ENCODE measurements around the gene SEZ6. TPM values are rescaled to one million over a fixed set of nuclear protein-coding genes. Genes with fewer than 3 reads are reported as not detected.

Gene SEZ6
- total RNA-seq, 4 donors from 2014 or later = not detected

DNA sequence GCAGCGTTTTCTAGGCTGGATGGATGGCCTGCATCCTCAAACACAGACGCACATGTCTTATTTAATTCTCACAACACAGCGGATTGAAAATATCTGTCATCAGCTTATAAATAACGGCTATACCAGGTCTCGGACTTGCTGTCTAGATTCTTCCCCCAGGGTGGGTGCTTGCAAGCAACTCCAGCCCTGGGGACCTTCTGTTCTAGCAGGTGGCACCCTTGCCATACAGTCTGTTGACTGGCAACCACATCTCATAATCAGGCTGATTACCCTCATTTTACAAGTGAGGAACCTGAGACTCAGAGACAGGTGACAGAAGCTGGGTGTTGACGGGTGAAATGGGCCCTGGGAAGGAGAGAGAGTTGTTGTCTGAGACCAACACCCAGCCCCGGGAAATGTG lies 16.2 kb upstream of the SEZ6 start:
- TF ChIP-seq, protein P1, sequence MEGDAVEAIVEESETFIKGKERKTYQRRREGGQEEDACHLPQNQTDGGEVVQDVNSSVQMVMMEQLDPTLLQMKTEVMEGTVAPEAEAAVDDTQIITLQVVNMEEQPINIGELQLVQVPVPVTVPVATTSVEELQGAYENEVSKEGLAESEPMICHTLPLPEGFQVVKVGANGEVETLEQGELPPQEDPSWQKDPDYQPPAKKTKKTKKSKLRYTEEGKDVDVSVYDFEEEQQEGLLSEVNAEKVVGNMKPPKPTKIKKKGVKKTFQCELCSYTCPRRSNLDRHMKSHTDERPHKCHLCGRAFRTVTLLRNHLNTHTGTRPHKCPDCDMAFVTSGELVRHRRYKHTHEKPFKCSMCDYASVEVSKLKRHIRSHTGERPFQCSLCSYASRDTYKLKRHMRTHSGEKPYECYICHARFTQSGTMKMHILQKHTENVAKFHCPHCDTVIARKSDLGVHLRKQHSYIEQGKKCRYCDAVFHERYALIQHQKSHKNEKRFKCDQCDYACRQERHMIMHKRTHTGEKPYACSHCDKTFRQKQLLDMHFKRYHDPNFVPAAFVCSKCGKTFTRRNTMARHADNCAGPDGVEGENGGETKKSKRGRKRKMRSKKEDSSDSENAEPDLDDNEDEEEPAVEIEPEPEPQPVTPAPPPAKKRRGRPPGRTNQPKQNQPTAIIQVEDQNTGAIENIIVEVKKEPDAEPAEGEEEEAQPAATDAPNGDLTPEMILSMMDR (IDR thresholded peaks at IDR 0.05 in 4 of 5, conservative IDR thresholded peaks at IDR 0.05 in 1 of 5) = no peak
- no peak for TF ChIP-seq POLR2A (IDR thresholded peaks at IDR 0.05)
- Histone ChIP-seq H3K4me1 (no peaks in the 10 kb centered on the region), H3K36me3 (no peaks in the 10 kb centered on the region), H3K27ac (no peak overlapping the region), H3K4me3 (no peak overlapping the region), H3K9me3 (no peaks in the 10 kb centered on the region), H3K27me3 (peaks cover 31 to 42% (median 33%) of the 10 kb centered on the region in 3 donors)
- intact Hi-C loops (cut with DNase I; ENCODE audit: low total_unique reads) (no loop called here), in situ Hi-C loops (cut with MboI; ENCODE audit: low sequenced_read_pairs in 4 of 4) (no loop called here)
- ATAC-seq (no peak), DNase-seq (no peak)

DNA sequence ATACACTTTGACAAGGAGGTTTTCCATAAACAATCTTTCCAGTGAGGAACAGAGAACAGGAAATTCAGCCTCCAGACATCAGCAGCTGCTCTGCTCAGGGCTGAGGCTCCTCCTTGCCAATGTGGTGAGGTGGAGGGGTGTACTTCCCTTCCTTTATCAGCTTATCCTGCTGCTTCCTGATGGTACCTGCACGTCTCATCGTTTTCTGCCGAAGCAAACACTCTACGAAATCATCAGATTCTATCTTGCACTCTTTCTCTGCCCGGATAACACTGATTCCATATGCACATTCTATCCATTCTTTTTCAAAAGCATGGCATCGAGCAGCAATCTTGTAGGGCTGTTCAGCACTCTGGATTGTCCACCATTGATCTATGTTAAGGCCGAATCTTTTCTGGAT lies 15.4 kb upstream of the SEZ6 start:
- intact Hi-C loops (cut with DNase I; ENCODE audit: low total_unique reads) (no loop called here), in situ Hi-C loops (cut with MboI; ENCODE audit: low sequenced_read_pairs in 4 of 4) (no loop called here)
- DNase-seq (no peak), ATAC-seq (no peak)
- no peaks in the 10 kb centered on the region for H3K4me1 ChIP-seq
- TF ChIP-seq, protein P1 (IDR thresholded peaks at IDR 0.05 in 4 of 5, conservative IDR thresholded peaks at IDR 0.05 in 1 of 5) = no peak
- TF ChIP-seq POLR2A (IDR thresholded peaks at IDR 0.05) = no peak
- no peaks in the 10 kb centered on the region for H3K9me3 ChIP-seq
- no peak overlapping the region for H3K4me3 ChIP-seq
- peaks cover 31 to 47% (median 33%) of the 10 kb centered on the region in 3 donors for H3K27me3 ChIP-seq
- H3K27ac ChIP-seq = no peak overlapping the region
- no peaks in the 10 kb centered on the region for H3K36me3 ChIP-seq

DNA sequence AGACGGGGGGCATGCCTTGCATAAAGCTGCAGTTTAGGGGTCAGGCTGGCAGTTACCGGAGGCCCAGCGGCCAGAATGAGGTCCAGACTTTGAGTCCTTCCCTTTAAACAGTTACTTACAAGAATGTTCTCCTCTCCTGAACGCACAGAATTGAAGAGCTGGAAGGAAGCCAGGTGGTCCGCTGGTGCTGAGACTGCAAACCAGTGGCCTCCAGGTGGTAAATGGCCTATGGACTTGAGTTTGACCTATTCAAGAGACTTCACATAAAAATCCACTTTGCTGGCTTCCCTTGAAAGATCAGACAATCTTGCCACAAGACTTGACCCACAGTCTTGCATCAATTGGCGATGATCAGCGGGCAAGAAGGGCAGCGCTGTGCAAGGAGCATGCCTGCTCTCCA lies 14.7 kb upstream of the SEZ6 start:
- no peak for TF ChIP-seq POLR2A (IDR thresholded peaks at IDR 0.05)
- TF ChIP-seq, protein P1 (IDR thresholded peaks at IDR 0.05 in 4 of 5, conservative IDR thresholded peaks at IDR 0.05 in 1 of 5) = no peak
- in situ Hi-C loops (cut with MboI; ENCODE audit: low sequenced_read_pairs in 4 of 4) (no loop called here), intact Hi-C loops (cut with DNase I; ENCODE audit: low total_unique reads) (no loop called here)
- Histone ChIP-seq H3K36me3 (no peaks in the 10 kb centered on the region), H3K9me3 (no peaks in the 10 kb centered on the region), H3K4me3 (no peak overlapping the region), H3K27ac (no peak overlapping the region), H3K27me3 (peaks cover 28 to 47% (median 33%) of the 10 kb centered on the region in 3 donors), H3K4me1 (no peaks in the 10 kb centered on the region)
- DNase-seq = no peak
- no peak for ATAC-seq

DNA sequence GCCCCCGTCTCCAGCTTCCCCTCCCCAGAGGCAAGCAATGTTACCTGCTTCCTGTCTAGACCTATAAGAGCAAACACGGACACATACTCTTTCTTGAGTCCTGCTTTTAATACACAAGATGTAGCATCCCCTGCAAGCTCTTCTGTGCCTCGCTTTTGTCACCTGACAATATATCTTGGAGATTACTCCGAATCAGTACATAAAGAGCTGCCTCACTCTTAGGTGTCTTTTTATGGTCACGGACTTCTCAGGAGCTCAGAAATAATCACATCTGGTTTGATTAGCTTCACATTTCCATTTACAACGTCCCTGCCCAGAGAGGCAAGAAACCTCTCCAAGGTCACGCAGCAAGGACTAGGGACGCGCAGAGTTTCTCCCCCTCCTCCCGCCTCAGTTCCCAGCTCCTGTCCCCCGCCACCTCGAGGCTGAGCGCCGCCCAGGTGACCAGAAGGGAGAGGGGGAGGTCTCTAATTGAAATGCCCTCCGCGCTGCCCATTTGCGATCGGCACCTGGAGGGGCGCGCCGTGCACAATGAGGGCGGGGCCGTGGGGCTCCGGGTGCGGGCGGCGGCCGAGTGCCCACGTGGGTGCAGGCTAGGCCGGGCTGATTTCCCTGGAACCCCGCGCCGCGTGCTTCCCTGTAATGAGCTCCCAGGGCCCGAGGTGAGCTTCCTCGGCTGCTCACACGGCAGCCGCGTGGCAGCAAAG lies 13.8 kb upstream of the SEZ6 start:
- in situ Hi-C loops (cut with MboI; ENCODE audit: low sequenced_read_pairs in 4 of 4) (no loop called here), intact Hi-C loops (cut with DNase I; ENCODE audit: low total_unique reads) (no loop called here)
- DNase-seq = no peak
- Histone ChIP-seq H3K4me1 (no peaks in the 10 kb centered on the region), H3K27me3 (peaks cover 28 to 54% (median 33%) of the 10 kb centered on the region in 3 donors), H3K9me3 (no peaks in the 10 kb centered on the region), H3K36me3 (no peaks in the 10 kb centered on the region), H3K27ac (no peak overlapping the region), H3K4me3 (no peak overlapping the region)
- TF ChIP-seq, protein P1 (IDR thresholded peaks at IDR 0.05 in 4 of 5, conservative IDR thresholded peaks at IDR 0.05 in 1 of 5) = no peak
- ATAC-seq = no peak

Measured in gastrocnemius medialis (tissue), 4 donors.